Fibroblast of skin of left biceps (primary cell): Measurements from ENCODE around the gene PCDHA9.
"Not testable (repeated sequence)": the region's sequence is repeated elsewhere in the genome, so short reads cannot be mapped to it uniquely, and the experiment has no call there.

Experiments
- DNase-seq, 2 experiments: peaks; one replicate each; pipeline ENCODE4 v3.0.0-alpha.2; 2013; ENCODE audit warnings: low read depth in 2 of 2

PCDHA9 gene

GRCh38 chr5:140876541-140877261 is 28.5 kb downstream of the PCDHA9 start:
- DNase-seq: not testable (repeated sequence)

- DNase-seq: no peak
These were observed 29.0 kb downstream of the PCDHA9 start for GRCh38 chr5:140877262-140877581.

GRCh38 chr5:140881889-140882590 is 33.9 kb downstream of the PCDHA9 start, which contains the start of gene PCDHA13:
TSS of gene PCDHA13 (plus strand) at chr5:140882124. CDS start at chr5:140882269, 145 bp downstream.
- DNase-seq: no peak

- no peak for DNase-seq
These were observed 34.4 kb downstream of the PCDHA9 start for GRCh38 chr5:140882591-140882899.

- no peak for DNase-seq
These were observed 35.2 kb downstream of the PCDHA9 start for GRCh38 chr5:140883373-140883772.

- no peak for DNase-seq
These were observed 35.9 kb downstream of the PCDHA9 start for GRCh38 chr5:140883927-140884697.
